HUDEP-2 (cell line): ENCODE results near the gene NCK2.

Source experiments
- DNase-seq, 76 experiments: peaks; one replicate each; lab custom pipeline; 2025; ENCODE audit not compliant: unreplicated experiment in 76 of 76; lab: John Stamatoyannopoulos, UW

The NCK2 gene

DNA sequence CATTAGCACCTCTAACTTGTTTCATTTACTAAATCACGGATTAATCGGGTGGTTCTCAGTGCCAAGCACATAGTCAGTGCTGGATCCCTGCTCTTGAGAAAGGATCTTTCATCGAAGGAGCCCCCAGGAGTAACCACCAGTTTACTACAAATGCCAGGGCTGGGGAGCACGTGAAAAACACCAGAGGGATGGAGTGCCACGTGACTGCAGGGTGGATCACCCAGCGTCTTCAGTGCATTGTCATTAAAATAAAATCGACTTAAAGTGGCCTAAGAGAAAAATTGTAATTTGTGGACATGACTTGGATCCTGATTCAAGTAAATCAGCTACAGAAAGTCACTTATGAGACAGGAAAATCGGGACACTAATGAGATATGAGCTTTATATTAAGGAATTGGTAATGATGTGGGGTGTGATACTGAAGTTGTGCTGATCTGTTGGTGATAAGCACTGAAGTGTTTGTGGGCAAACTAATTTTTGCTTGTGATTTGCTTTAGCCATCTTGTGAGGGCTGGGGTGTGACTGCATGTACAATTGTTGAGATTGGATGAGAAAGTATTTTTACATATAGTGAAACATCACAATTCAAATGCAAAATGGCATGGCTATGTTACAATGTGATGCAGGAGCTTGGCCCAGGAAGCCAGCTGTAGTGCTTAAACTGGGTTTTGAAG lies 63.8 kb downstream of the NCK2 start:
- no peak for DNase-seq

DNA sequence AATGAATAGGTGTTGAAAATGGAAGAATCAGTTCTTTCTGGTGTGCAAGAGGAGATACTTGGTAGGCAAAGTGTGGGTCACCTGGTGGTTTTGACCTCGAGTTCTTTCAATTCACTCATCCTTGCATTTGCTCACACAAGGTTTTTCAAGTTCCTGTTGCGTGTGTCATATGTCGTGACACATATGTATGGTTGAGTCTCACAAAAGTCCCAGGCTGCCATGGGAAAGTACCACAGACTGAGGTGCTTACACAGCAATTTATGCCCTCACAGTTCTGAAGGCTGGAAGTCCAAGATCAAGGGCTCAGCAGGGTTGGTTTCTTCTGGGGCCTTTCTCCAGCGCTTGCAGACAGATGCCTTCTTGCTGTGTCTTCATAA lies 64.4 kb downstream of the NCK2 start:
- no peak for DNase-seq

DNA sequence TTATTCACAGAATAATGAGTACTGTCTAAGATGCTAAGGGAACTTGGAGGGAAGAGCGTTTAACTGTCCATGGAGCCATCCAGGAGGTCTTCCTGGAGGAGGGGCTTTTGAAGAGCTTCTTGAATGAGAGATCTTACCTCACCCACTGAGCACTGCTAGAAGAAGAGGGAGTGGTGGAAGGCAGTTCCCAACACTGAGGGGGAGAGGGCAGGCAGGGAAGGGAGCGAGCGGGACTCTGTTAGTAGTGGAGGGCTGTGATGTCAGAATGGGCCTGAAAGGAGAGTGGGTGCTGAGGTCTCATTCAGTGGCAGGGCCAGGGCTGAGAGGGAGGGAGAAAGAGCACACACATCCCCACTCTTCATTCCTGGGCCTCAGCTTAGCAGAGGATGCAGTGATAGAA lies 65.0 kb downstream of the NCK2 start:
- DNase-seq = no peak

DNA sequence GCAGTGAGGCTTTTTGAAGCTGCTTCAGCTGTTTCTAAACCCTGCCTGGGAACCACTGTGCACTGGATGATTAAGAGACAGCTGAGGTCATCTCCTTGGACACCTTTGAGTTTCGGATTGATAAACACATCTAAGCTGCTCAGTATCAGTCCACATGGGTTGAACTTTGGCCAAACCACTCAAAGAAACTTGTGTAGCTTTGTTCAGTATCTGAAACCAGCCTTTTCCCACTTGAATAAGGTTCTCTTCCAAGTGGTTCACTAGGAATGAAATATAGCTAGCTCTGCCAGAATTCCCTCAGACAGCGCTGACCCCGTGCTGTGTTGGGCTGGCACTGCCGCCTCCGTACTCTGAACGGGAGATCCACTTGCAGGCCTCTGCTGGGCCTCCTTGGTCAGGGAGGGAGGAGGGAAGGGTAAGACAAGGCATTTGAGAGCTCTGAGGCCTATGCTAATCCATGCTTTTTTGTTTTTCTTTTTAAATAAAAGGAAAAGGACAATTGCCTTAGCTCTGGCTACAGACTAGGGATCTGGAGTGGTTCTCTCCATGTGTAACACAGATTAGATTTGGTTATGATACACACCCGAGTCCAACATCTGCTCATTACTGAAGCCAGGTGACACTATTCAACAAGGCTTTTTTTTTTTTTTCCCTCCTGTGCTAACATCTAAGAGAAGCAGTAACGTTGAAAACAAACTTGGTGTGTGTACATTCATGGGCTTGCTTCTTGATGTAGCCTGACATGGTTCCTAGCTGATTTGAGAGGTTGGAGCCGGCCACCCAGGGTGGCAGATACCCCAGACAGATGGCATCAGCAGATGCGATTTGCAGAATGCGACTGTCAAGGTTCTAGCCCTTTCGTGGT lies 67.7 kb downstream of the NCK2 start:
- DNase-seq = peak in 2 of 76 experiments; percentile 1 to 3

- no peak for DNase-seq
These were observed 68.3 kb downstream of the NCK2 start for GRCh38 chr2:105813045-105813315.

GRCh38 chr2:105813405-105813804 lies 68.7 kb downstream of the NCK2 start:
- no peak for DNase-seq

DNA sequence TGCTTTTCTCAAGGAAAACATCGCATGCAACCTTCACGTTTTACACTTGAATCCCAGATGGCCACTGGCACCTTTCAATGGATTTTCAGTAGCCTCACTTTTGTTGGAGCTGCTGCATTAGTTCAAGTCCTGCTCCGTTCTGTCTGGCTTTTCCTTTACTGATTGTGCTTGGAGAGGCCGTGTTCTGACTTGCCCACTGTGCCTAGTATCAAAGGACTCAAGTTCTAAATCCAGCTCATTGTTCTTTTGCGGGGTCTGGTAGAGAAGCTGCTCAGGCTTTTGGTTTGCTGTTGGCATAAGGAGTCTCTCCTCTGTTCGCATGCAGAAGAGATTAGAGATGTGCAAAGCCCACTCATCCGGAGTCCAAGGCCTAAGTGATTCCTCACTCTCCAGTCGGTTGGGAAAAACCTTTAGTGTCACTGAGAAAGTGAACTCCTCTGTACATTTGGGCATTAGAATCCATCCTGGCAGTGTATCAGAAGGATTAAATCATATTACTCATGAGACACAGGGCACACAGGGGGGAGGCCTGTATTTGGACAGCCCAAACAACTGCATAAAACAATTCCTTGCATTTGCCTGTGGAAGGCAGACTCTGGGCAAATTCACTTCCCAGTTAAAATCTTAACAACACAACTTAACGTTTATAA lies 69.7 kb downstream of the NCK2 start:
- DNase-seq = no peak

GRCh38 chr2:105815401-105815800 lies 70.7 kb downstream of the NCK2 start:
- DNase-seq = no peak

GRCh38 chr2:105820151-105820550 lies 75.4 kb downstream of the NCK2 start:
- no peak for DNase-seq

DNA sequence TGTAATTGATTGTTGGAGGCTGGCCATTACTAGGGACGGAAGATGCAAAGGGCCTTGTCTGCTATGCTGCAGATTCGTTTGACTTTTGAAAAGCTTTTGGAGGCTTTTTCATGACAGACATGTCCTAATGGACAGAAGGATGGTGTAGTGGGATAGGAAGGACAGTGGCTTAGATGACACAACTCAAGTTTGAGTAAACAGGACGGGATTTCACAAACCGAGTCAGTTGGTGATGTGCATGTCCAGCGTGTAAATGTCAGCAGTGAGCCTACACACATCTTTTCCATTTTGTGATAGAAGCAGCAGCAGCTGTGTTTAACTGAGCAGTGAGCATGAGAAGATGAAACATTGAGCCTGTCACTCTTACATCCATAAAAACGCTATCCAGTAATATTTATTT lies 76.0 kb downstream of the NCK2 start:
- no peak for DNase-seq

DNA sequence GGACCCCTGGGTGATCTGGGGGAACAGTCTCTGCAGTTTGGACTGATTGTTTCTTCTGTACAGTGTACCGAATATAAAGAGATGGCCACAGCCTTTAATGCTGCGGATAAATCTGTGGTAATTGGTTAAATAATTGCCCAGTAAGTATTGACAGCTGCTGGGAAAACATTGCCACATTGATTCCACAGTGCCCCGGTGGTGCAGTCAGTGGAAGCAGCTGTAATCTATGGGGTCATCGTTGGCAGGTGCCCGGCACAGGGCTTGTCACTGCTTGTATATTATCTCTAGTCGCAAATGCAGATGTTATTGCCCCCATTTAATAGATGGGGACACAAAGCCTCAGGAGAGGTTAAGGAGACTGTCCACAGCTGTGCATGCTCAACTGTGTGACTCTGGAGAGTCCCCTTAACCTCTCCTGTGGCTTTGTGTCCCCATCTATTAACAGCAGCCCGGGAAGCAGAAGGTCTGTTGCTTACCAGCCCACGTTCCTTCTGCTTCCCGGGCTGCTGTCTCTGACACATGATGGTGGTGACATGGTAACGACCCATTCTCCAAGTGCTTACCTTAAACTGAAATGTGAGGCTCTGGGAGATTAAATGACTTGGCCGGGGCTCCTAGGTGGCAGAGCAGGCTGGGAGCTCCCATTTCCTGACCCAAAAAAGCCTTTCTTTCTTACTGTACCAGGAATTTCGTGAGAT lies 76.9 kb downstream of the NCK2 start:
- no peak for DNase-seq

DNA sequence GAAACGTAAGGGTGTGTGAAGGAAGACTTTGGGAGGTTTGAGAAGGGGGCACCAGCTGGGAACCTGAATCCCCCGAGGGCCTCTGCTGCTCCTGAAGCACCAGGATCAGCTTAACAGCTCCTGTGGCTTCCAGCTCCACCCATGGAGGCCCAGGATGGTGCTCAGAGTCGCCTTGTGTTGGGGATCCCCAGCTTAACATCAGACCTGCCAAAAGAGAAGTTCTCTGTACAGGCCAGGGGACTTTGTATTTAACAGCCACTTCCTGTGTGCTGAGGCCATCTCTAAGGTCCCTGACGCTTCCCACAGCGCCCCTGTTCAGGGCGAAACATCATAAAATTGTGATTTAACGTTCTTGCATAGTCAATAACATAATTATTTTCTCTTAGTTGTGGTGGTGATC lies 77.5 kb downstream of the NCK2 start:
- no peak for DNase-seq

- no peak for DNase-seq
These were observed 79.7 kb downstream of the NCK2 start for GRCh38 chr2:105824446-105824845.

- no peak for DNase-seq
These were observed 82.8 kb downstream of the NCK2 start for GRCh38 chr2:105827351-105828096.

GRCh38 chr2:105828558-105828957 lies 83.8 kb downstream of the NCK2 start:
- no peak for DNase-seq

DNA sequence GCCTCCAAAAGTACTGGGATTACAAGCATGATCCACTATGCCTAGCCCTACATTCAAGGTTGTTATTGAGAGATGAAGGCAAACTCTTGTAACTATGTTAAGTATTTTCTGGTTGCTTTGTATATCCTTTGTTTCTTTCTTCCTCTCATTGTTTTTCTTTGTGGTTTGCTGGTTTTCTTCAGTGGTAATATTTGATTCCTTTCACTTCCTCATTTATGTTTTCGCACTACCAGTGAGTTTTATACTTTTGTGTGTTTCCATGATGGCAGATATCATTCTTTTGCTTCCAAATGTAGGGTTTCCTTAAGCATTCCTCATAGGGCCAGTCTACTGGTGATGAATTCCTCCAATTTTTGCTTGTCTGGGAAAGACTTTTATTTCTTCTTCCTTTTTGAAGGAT lies 90.2 kb downstream of the NCK2 start:
- DNase-seq = no peak

DNA sequence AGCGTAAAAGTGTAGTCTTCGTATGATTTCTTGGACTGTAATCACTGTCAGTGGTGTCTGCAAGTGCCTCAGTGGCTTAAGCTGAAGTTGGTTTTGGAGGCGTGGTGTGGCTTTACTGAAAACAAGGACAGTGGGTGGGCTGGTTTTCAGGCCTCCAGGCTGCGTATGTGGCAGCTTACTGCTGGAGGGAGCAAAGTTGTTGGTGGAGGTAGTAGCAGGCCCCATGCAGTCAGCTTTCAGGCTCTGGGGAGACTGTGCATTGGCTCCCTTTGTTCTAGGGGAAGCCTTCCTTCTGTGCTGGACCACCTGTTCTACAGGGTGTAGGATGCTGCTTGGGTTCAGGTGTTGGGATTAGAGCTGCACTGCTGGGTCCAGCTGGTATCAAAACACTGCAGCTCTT lies 91.6 kb downstream of the NCK2 start:
- DNase-seq = no peak

- no peak for DNase-seq
These were observed 92.4 kb downstream of the NCK2 start for GRCh38 chr2:105836840-105837692.

- no peak for DNase-seq
These were observed 95.1 kb downstream of the NCK2 start for GRCh38 chr2:105839793-105840192.

DNA sequence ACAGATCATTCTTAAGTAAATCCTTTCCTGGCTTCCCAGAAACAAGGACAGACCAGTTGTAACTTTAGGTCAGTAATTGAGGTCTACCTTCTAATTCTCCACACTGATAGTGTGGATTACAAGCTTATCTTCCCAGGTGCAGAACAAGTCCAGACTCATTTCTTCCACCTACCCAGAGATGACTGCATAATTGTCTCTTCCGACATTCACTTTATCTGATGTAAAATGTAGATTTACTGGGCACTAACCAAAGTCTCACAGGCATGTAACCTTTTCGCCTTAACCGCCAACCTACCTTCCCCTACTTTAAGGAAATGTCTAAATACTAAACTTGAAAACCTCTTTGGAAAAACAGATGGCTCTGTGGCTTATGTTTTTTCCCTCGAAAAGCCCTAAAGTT lies 96.2 kb downstream of the NCK2 start:
- DNase-seq = no peak
